Smooth muscle cell of the brain vasculature (primary cell): ENCODE results near the gene APEH.
"Not testable (repeated sequence)": the region's sequence is repeated elsewhere in the genome, so short reads cannot be mapped to it uniquely, and the experiment has no call there.

Source experiments
- DNase-seq: peaks from one replicate; pipeline ENCODE4 v3.0.0-alpha.2; 2012; ENCODE audit warnings: low read depth, low spot score

APEH gene

DNA sequence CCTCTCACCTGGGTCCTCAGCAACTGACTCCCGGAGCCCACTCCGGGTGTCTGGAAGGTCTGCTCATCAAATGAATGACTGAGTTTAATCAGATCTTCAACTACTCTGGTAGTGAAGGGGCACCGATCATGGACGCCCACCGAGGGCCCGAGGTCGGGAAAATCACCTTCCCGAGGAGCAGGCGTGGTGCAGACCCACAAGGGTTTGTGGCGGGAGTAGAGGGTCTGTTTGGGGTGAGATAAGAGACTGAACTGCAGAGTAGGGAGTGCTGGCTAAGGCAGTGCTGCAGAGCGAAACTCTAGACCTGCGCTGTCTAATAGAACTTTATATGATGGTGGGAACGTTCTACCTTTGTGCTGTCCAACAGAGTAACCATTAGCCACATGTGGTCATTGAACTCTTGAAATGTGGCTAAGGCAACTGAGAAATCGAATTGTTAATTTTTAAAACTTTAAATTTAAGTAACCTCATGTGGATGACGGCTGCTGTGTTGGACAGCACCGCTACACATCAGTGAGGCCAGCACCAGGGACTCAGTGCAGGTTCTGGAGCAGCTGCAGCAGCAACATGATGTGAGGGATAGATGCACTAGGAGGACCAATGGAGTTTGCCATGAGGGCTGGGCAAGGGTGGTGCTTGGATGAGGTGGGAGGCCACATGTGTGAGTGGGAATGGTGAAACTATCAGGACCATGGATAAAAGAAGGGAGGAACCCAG is 15.9 kb downstream of the APEH start:
- DNase-seq, result not testable (repeated sequence)

DNA sequence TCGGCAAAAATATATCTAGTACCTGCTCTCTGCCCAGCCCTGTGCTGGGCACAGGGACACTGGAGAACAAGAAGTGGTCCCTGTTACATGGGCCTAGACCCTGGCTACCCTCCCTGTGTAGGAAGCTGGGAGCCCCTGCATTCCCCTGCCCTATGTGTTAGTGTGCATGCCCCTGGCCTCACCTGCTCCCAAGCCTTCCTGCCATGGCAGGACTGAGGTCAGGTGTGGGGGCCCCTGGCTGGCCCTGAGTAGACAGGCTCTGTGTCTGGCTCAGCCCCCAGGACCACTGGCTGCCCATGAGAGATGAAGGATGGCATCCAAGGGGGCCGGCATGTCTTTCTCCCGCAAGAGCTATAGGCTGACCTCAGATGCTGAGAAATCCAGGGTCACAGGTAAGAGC is 16.7 kb downstream of the APEH start:
- DNase-seq, result not testable (repeated sequence)

DNA sequence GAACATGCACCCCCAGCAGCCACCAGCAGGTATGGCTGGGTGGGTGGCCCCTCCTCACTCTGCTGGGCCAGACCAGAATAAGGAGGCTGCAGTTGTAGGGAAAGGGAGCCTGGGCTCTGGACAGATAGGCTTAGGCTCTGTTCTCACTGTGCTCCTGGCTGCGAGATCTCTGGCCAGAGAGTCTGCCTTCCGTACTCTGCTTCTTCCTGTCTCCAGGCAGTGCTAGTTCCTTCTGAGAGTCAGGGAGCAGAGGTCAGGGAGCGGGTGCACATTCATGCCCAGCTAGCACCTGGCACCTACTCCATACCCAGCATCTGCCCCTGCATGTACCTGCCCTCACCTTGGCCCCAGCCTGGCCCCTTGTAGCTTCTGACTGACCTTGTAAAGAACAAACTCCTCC is 17.3 kb downstream of the APEH start:
- not testable (repeated sequence) for DNase-seq

DNA sequence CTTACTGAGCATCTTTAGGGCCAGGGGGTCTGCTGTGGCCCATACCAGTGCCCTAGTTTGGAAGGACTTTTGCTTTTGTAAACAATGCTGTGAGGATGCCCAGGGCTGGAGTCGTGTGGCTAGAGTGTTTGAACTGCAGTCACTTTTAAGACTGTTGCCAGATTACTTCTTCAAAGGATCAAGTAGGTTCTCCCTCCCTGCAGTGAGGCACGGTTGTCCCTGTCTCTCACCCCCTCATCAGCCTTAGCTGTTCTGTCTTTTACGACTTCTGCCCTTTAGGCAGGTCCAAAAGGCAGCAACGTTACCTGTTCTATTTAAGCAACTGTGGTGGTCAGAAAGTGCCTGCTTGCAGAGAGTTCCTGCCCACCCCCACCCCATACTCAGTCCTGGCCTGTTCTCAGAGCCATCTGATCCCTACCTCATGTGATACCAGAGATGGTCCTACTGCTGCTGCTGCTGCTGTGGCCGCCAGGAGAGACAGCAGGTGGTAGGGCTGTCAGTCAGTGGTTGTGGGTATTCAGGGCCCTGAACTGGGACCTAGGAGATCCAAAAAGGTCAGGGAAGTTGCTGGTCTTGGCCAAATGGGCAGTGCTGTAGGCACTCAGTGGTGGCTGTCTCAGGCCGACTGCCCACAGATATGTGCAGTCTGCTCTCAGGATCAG is 20.4 kb downstream of the APEH start:
- not testable (repeated sequence) for DNase-seq

DNA sequence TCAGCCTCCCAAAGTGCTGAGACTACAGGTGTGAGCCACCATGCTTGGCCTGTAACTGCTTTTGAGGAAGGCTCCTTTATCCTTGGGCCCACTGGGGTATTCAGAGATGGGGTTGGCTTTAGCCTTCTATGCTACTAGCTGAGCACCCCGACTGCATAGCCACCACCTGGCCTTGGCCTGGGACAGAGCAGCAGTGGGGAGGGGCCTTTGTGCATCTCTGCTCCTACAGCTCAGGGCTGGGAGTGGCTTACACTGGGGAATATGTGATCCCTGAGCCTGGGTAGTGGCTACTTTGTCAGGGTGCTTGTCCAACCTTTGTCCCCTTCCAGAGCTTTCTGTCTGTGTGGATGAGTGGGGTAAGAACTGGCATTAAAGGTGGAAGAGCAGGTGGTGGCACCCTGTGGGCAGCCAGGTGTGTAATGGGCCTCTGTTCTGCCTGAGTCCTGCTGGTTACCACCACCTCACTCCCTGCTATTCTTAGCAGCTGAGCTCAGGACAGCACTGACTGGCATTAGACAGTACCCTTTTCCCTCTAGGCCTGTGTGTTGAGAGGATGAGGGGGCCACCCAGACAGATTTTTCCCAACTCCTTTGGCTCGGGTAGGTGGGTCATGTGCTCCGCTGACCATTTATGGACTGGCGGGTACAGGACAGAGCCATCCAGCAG is 21.3 kb downstream of the APEH start:
- not testable (repeated sequence) for DNase-seq

DNA sequence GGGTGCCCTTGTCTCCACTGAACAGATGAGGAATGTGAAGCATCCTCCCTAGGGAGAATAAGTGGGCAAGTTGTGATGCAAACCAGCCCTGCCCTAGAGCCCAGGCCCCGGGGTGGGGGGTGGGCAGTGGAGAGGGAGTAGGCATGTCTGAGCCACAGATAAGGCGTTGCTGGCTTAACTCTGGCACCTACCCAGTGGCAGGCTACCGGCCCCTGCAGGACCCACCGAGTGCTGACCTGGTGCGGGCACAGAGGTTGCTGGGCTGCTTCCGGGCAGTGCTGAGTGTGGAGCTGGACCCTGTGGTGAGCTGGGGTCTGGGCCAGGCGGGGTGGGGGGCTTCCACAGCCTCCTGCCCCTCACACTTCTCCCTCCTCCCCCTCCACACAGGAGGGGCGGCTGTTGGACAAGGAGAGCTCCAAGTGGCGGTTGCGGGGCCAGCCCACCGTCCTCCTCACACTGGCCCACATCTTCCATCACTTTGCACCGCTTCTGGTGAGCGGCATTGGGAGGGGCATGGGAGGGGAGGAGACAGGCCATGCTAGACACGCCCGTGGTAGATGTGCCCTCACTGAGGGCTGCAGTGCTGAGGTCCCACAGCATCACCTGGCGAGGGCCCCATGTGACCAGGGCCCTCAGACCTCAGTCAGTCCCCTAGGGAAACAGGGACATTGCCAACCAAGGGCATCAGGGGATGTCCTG is 25.3 kb downstream of the APEH start:
- DNase-seq, result no peak

DNA sequence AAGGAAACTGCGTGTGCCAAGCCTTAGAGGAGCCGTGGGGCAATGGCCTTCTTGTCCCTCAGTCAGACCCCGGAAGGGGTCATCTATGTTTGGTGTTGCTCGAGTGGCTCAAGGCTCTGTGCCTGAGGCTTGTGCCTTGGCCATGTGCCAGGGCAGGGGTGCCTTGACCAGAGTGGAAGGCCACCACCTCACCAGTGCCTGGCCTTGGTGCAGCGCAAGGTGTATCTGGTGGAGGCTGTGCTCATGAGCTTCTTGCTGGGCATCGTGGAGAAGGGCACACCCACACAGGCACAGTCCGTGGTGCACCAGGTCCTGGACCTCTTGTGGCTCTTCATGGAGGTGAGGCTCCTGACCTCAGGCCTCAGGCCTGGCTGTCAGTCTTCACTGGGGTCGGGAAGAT is 25.9 kb downstream of the APEH start:
- no peak for DNase-seq

DNA sequence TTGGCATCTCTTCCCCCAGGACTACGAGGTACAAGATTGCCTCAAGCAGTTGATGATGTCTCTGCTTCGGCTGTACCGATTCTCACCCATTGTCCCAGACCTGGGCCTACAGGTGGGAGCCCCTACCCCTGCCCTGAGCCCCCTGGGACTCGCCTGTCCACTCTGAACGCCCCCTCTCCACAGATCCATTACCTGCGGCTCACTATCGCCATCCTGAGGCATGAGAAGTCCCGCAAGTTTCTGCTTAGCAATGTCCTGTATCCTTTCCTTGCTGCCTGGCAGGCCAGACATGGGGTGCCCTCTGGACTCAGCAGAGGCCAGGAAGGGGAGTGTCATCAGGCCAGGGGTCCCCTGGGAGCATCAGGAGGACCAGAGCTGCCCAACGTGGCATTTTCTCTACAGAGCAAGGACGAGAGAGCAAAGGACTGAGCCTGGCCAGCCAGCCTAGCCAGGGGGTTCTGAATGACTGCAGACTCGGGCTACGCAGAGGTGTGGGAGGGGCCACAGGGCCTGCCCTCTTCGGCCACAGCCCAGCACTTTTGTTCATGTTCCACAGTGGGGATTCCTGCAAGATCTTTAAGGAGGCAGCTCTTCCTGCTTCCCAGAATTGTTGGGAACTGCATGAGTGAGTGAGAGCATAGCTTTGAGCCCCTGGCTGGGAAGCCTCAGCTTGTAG is 26.4 kb downstream of the APEH start:
- no peak for DNase-seq

DNA sequence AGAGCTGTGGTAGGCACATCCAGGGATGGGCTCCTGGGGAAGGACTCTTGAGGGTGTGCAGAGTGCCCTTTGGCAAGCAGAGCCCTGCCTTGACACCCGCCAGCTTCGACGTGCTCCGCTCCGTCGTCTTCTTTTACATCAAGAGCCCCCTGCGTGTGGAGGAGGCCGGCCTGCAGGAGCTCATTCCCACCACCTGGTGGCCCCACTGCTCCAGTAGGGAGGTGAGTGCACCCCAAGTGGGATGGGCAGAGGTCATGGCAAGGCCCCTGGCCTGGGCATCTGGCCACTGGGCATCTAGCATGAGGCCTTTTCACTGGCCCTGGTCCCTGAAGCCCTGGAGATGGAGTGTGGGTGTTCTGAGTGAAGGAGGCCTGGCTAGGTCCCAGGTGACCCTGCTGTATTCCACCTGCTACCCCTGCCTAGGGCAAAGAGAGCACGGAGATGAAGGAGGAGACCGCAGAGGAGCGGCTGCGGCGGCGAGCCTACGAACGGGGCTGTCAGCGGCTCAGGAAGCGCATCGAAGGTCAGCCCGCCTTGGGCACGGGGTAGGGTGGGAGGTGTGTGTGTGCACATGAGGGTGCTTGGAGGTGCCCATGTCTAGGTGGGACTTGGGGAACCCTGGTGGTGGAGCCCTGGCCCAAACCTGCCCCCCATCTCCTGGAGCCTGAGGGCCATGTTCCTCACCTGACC is 27.4 kb downstream of the APEH start:
- no peak for DNase-seq

DNA sequence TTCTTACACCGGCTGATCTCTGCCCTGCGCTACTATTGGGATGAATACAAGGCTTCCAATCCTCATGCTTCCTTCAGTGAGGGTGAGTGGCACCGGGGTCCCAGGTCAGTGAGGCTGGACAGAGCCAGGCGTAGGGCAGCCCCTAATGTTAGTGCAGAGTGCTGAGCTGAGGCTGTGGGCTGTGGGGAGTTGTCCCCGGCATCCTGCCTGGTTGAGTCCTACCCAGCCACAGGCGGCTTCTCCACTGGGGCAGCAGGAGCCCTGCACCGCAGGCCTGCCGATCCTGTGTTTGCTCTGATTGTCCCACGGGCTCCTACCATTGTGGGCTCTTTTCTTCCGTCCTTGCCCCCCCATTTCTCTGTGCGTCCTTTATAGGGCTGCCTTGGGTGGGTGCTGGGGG is 28.5 kb downstream of the APEH start:
- no peak for DNase-seq

DNA sequence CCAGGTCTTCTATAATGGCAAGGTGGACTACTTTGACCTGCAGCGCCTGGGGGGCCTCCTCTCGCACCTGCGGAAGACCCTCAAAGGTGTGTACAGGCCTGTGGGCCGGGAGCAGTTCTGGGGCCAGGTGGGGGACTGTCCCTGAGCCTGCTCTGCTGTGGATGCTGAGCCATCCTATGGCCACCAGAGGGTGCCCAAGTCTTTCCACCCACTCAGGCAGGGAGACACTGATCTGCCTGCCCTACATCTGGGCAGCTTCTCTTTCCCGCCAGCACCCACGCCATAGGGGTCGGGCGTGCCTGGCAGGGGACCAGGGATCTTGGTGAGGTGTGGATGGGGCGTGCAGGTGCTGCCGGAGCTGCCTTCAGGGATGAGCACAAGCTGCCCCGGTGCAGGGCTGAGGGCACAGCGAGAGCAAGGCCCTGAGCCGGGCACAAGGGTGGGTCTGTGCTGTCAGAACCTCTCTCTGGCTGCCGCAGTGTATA is 29.3 kb downstream of the APEH start:
- DNase-seq, result no peak

DNA sequence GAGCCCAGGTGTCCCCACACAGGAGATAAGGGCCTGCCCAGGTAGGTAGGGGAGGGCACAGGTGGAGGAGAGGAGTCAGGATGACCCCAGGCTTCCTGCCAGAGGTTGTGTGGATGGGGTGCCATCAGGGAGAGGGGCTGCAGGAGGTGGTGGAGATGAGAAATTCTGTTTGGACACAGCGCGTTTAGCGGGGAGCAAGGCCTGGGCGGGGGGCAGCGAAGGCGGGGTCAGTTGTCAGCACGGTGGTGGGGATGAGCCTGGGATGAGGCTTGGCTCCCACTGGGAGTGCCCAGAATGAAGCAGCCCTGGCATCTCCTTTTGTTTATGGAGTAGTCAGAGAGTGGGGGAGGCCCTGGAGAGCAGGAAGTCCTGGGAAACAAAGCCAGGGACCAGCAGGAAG is 29.8 kb downstream of the APEH start:
- DNase-seq, result no peak

DNA sequence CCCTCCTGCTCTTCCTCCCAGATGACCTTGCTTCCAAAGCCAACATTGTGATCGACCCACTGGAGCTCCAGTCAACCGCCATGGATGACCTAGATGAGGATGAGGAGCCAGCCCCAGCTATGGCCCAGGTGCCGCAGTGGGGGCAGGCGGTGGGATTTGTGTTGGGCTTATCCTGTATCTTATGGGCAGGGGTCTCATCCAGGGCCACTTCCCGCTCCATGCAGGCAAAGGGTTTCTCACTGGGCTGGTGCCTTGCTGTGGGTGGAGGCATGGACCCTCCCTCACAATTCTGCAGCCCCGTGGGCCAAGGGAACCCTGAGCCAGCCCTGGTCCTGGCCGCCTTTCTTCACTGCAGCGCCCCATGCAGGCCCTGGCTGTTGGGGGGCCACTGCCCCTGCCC is 30.5 kb downstream of the APEH start:
- no peak for DNase-seq

DNA sequence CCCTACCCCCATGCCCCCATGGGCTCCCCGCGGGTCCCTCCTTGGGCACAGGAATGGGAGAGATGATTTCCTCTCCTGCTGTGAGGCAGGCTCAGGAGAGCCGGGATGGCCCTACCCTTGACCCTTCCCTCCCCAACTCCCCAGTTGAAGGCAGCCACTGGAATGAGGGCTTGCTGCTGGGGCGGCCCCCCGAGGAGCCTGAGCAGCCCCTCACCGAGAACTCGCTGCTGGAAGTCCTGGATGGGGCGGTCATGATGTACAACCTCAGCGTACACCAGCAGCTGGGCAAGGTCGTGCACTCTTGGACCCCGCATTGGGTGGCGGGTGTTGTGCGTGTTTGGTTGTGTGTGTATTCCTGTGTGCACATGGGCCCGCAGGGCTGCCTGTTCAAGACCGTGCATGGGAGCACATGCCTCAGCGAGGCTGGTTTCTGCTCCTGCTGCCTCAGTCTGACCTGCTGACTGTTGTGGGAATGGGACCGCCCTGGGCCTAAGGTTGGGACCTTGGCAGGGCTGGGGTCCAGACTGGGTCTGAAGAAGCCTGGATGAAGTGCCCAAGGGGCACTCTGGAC is 31.3 kb downstream of the APEH start:
- no peak for DNase-seq

DNA sequence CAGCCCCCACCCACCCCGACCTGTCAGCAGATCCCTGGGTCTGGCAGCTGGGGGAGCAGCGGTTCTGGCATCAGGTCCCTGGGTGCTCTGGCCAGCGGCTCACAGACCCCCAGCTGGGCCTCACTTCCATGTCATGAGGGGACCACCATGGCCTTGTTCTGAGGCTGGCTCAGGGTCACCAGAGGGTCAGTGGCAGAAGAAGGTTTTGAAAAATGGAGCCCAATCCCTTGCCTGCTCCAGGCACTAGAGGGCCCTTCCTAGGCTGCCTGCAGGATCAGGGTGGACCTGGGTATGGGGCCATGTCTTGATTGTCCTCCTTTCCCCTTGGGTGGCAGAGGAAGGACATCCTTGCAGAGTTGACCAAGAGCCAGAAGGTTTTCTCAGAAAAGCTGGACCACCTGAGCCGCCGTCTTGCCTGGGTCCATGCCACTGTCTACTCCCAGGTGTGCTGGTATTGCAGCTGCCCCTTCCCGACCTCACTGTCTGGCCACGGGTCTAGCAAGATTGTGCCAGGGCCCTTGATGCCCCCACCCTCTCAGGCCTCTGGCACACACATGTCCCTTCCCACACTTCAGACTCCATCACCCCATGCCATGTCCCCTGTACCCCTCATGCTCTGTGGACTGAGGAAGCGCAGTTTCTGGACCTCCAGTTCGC is 32.4 kb downstream of the APEH start:
- no peak for DNase-seq

DNA sequence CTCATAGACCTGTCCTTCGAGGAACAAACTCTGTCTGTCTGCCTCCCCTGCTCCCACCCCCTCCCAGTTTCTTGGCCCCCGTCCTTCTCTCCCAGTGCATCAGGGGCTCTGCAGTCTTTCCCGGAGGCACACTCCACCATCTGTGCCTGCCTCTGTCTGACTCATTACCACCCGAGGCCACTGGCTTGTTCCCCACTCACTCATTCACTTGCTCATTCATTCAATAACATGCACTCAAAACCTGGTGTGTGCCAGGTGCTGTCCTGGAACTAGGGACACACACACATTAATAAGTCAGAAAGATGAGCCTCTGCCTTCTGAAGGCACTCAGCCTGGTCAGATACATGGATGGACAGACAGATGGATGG is 32.9 kb downstream of the APEH start:
- DNase-seq, result no peak

DNA sequence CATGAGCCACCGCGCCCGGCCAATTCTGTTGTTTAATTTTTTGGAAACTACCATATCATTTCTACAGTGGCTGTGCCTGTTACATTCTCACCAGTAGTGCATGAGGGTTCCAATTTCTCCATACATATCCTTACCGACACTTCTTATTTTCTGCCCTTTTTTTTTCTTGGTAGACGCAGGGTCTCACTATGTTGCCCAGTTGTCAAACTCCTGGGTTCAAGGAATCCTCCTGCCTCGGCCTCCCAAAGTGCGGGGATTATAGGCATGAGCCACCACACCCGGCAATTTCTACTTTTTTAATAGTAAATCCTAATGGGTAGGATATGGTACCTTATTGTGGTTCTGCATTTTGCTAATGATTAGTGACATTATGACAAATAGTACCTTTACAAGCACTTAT is 35.7 kb downstream of the APEH start:
- no peak for DNase-seq

DNA sequence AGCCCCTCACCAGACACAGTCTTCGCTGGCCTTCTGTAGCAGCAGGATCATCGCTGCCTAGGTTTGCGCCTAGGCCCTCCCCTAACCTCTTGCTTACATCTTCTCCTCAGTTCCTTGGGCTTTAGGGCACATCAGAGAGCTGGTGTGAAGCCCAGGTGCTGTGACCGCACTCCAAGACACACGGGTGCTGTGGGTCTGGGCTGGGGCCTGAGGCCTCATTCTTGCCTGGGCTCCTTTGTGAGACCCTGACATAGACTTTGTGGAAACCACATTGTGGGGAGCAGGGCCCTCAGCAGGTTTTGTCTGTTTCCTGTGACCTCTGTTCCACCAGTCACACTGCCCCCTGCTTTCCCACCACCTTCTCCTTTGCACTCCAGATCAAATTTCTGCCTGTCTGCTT is 37.3 kb downstream of the APEH start:
- no peak for DNase-seq

DNA sequence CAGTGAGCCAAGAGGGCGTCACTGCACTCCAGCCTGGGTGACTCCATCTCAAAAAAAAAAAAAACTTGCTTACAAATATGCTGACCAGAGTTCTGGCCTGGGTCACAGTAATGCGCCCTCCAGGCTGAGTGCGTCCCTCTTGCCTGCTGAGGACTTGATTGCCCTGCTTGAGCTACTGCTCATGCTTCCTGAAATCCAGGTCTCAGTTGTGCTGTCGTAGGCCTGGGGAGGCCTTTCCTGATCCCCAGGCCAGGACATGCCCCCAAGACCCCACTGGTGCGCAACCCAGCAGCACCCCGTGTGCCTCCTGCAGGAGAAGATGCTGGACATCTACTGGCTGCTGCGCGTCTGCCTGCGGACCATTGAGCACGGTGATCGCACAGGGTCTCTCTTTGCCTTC is 38.0 kb downstream of the APEH start:
- no peak for DNase-seq

DNA sequence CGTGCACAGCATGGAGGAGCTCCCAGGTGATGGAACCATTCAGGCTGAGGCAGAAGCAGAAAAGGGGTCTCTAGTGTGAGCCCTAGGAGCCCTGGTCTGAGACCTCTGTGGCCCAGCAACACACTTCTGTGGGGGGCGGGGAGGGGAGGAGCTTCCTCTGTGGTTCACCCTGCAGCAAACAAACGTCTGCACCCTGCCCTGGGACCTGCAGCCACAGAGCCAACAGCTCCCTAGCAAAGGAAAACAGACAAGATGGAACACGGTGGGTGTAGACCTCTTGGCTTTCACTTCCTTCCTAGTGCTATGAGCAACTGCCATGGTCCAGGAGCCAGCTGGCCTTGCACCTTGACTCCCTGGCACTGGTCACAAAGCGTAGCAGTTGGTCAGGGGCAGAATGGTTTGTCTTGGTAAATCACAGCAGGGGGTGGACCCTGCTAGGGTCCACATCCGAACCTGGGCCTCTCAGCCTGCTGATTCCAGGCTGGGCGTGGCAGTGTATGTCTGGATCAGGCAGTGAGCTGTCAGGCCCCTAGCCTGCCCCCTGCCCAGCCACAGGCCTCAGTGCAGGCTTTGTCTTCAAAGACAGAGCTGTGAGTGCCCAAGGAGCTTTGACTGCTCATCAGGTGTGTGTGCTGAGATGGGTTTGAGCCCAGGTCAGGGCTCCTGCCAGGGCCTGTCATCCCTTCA is 38.6 kb downstream of the APEH start:
- DNase-seq, result no peak
